ENCODE measurements around the gene PSME4.

PSME4 gene

DNA sequence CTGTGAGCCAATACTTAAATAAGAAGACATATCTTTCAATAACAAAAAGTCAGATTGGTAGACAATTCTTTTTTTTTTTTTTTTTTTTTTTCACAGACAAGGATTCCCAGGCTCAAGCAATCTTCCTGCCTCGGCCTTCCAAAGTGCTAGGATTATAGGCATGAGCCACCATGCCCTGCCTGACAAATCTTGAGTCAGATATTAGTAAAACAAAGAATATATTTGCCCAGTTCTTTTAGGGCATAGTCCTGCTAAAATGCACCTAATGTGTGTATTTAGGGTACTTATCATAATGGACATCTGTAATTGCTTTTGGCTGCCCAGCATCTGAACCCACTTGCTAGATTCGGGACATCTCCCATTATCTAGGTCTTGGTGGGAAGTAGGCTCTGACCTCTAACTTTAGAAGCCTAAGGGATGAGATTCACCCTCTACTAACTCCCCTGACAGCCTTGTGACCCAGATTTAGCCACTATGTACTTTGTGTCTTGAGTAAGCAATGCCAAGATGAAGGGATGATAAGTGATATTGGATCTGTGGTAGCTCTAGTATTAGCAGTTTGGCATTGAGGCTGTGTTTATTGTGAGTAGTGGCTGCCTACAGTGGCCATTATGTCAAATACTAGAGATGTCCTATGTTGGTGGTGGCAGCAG is 18.5 kb upstream of the PSME4 start:
- no peak for TF ChIP-seq GATA3 (IDR thresholded peaks at IDR 0.05; ENCODE audit: low read depth, low read length)
- no peak for TF ChIP-seq GATA2 (IDR thresholded peaks at IDR 0.05; ENCODE audit: low read depth, low read length)

DNA sequence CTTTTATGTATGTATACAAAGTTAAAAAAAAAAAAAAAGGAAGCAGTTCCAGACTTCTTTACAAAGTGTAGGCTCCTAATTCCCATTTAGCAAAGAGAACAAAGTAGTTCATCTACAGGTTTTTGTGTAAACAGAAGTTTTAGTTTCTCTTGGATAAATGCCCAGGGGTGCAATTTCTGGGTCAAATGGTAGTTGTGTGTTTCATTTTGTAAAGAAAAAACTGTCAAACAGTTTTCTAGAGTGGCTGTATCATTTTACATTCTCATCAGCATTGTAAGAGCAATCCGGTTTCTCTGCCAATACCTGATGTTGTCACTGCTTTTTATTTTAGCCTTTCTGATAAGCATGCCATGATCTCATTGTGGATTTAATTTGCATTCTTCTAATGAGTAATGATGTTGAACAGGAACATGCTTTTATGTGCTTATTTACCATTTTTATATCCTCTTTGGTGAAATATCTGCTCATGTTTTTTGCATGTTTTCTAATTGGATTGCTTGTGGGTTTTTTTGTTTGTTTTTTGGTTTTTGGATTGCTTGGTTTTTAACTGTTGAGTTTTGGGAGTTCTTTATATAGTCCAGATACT is 16.6 kb upstream of the PSME4 start:
- TF ChIP-seq GATA3 (IDR thresholded peaks at IDR 0.05; ENCODE audit: low read depth, low read length) = peak; percentile 36; the same call in 1 of the 2 replicates
- no peak for TF ChIP-seq GATA2 (IDR thresholded peaks at IDR 0.05; ENCODE audit: low read depth, low read length)

- TF ChIP-seq GATA3 (IDR thresholded peaks at IDR 0.05; ENCODE audit: low read depth, low read length) = no peak
- TF ChIP-seq GATA2 (IDR thresholded peaks at IDR 0.05; ENCODE audit: low read depth, low read length) = no peak
Measured at GRCh38 chr2:53985646-53986045, 14.9 kb upstream of the PSME4 start.

DNA sequence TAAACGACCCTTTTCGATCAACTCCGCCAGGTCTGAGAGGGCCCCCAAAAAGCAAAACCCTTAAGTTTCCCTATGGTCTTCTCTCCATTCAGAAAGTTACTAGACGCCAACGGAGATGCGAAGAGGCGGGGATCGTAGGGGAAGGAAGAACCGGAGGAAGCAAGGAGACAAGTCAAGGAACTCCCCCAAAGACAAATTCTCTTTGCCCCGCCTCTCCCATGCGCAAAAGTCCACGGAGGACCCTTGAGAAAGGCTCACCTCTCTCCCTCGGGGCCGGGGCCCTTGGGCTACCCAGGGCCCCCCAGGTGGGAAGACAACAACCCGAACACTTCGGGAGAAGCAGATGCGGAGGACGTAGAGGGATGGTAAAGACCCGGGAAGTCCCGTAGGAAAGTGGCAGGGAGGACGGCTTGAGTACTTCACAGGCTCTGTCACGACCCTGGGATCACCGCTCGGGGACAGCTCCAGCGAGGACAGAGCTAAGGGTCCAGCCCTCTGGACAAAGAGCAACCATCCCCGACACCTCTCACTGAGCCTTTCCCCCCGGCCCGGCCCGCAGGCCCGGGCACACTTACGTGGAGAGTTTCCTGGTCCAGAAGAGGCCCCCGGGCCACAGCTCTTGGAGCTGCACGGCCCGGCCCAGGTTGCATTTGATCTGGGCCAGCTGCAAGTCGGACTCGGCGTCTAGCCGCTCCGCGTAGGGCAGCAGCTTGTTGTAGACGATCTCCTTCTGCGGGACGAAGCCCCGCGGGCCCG is 647 bp downstream of the PSME4 start:
- TF ChIP-seq GATA2 (IDR thresholded peaks at IDR 0.05; ENCODE audit: low read depth, low read length) (no peak), GATA3 (IDR thresholded peaks at IDR 0.05; ENCODE audit: low read depth, low read length) (no peak)

GRCh38 chr2:53969285-53969967 is 1.4 kb downstream of the PSME4 start:
- no peak for TF ChIP-seq GATA2 (IDR thresholded peaks at IDR 0.05; ENCODE audit: low read depth, low read length)
- no peak for TF ChIP-seq GATA3 (IDR thresholded peaks at IDR 0.05; ENCODE audit: low read depth, low read length)

DNA sequence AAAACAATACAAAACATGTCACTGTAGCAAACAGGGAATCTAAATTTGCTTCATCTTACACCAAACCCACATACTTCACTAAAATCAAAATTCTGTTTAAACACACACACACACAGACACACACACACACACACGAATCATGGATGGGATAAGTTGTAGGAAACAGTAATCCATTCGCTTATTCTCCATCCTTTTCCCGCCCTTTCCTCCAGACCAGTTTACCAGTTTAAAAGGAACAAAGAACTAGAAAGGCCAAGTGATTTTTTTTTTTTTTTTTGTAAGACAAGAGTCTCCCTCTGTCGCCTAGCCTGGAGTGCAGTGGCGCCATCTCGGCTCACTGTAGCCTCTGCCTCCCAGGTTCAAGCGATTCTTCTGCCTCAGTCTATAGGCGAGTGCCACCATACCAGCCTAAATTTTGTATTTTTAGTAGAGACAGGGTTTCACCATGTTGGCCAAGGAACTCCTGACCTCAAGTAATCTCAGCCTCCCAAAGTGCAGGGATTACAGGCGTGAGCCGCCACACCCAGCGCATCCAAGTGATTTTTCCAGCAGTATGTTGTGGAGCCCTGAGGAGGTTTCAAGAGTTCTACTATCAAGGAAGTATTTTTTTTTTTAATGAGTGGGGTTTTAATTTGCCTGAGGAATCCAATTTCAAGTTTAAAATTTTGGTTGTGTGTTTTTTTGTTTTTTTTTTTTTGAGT is 5.7 kb downstream of the PSME4 start:
- no peak for TF ChIP-seq GATA3 (IDR thresholded peaks at IDR 0.05; ENCODE audit: low read depth, low read length)
- no peak for TF ChIP-seq GATA2 (IDR thresholded peaks at IDR 0.05; ENCODE audit: low read depth, low read length)

- TF ChIP-seq GATA3 (IDR thresholded peaks at IDR 0.05; ENCODE audit: low read depth, low read length) (no peak), GATA2 (IDR thresholded peaks at IDR 0.05; ENCODE audit: low read depth, low read length) (no peak)
Measured at GRCh38 chr2:53964257-53964952, 6.4 kb downstream of the PSME4 start.

DNA sequence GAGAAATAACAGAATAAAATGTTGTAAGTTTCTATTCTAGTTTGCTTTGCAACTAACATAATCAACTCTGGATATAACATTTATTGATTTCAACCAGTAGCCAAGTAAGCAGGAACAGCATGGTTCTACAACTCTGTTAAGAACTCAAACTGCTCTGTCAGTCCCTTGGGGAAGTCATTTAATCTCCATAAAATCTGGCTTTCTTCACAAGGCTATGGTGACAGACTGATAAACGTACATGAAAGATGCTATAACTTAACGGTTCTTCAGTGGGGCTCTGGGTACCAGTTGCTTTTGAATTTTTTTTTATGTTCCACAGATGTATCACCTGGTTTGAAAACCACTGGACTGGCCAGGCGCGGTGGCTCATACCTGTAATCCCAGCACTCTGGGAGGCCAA is 10.3 kb downstream of the PSME4 start:
- TF ChIP-seq GATA2 (IDR thresholded peaks at IDR 0.05; ENCODE audit: low read depth, low read length) (no peak), GATA3 (IDR thresholded peaks at IDR 0.05; ENCODE audit: low read depth, low read length) (no peak)

GRCh38 chr2:53958443-53958842 is 12.3 kb downstream of the PSME4 start:
- TF ChIP-seq GATA2 (IDR thresholded peaks at IDR 0.05; ENCODE audit: low read depth, low read length) = no peak
- TF ChIP-seq GATA3 (IDR thresholded peaks at IDR 0.05; ENCODE audit: low read depth, low read length) = no peak

DNA sequence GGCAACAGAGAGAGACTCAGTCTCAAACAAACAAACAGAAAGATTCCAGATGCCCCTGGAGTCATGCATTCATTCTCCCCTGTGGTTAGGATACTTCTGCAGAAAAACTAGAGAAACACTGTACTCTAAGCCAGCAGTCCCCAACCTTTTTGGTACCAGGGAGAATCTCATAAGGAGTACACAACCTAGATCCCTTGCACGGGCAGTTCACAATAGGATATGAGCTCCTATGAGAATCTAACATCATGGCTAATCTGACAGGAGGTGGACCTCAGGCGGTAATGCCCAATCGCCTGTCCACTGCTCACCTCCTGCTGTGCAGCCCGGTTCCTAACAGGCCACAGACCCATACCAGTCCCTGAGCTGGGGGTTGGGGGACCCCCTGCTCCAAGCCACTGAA is 18.3 kb downstream of the PSME4 start:
- TF ChIP-seq GATA2 (IDR thresholded peaks at IDR 0.05; ENCODE audit: low read depth, low read length) (no peak), GATA3 (IDR thresholded peaks at IDR 0.05; ENCODE audit: low read depth, low read length) (no peak)

GRCh38 chr2:53949457-53949856 is 21.3 kb downstream of the PSME4 start:
- no peak for TF ChIP-seq GATA3 (IDR thresholded peaks at IDR 0.05; ENCODE audit: low read depth, low read length)
- TF ChIP-seq GATA2 (IDR thresholded peaks at IDR 0.05; ENCODE audit: low read depth, low read length) = no peak

DNA sequence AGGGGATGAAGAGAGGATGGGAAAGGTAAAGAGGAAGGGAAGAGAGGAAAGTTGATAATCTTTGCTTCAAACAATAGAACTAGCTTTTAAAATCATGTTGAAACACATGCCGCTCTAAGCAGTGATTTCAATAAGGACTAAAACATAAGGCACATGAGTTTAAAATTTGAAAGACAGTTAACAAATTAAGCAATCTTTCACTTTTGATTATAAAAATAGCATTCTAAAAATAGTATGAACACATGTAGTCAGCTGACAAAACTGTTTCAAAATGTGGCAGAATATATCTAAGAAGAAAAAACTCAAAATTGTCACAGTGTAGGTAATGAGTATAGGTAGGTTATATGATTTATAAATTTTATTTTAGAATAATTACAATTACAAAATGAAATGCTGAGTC is 25.3 kb downstream of the PSME4 start:
- no peak for TF ChIP-seq GATA3 (IDR thresholded peaks at IDR 0.05; ENCODE audit: low read depth, low read length)
- no peak for TF ChIP-seq GATA2 (IDR thresholded peaks at IDR 0.05; ENCODE audit: low read depth, low read length)

DNA sequence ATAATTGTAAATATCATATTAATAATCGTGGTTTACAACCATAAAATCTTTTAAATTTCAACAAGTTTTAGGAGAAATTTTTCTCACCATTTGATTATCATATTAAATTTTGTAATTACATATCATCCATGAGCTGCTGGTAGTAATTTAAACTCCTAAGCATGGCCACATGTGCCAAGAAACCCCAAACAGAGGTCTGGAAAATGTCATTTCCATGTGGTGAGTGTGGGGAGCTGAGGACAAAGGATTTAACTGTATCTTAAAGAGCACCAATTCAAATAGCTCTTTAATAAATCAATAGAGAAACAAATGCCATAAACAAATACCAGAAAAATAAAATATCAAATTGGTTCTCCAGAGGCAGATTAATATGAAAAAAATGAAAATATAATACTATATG is 26.3 kb downstream of the PSME4 start:
- TF ChIP-seq GATA3 (IDR thresholded peaks at IDR 0.05; ENCODE audit: low read depth, low read length) (no peak), GATA2 (IDR thresholded peaks at IDR 0.05; ENCODE audit: low read depth, low read length) (no peak)
